Neutrophil (primary cell): ENCODE data around the gene TGM2.

Source experiments
- H3K27ac ChIP-seq: fragments of 200-600 bp; sonication (generic); 2 replicates; pipeline ENCODE4 v1.5.1; 2016; ENCODE audit warnings: mild to moderate bottlenecking, moderate library complexity
- H3K27me3 ChIP-seq: fragments of 200-600 bp; sonication (generic); 2 replicates; pipeline ENCODE4 v1.6.0; 2016; ENCODE audit warnings: mild to moderate bottlenecking
- H3K36me3 ChIP-seq: fragments of 200-600 bp; sonication (generic); 2 replicates; pipeline ENCODE4 v1.5.1; 2017
- H3K4me1 ChIP-seq, 2 experiments: fragments of 200-600 bp in 1 of 2; sonication (generic) in 1 of 2; 1 replicate in 1 of 2; 2 replicates in 1 of 2; pipeline versions ENCODE4 v1.5.1 to v1.6.1; 2013 to 2016; ENCODE audit warnings: low read depth in 1 of 2, low read length in 1 of 2, mild to moderate bottlenecking in 1 of 2, moderate library complexity in 1 of 2; ENCODE audit not compliant: control insufficient read depth in 1 of 2, insufficient read depth in 1 of 2
- H3K4me3 ChIP-seq, 2 experiments: fragments of 200-600 bp in 1 of 2; sonication (generic) in 1 of 2; 1 replicate in 1 of 2; 2 replicates in 1 of 2; pipeline ENCODE4 v1.5.1; 2013 to 2016; ENCODE audit warnings: low read depth in 1 of 2, low read length in 1 of 2, mild to moderate bottlenecking in 1 of 2, moderate library complexity in 1 of 2
- H3K9me3 ChIP-seq: fragments of 200-600 bp; sonication (generic); 2 replicates; pipeline ENCODE4 v1.5.1; 2016
- CTCF ChIP-seq: fragments of 200-600 bp; sonication (generic); IDR thresholded peaks from 2 replicates; pipeline ENCODE4 v1.5.1; 2016; ENCODE audit warnings: antibody characterized with exemption

TGM2 gene

DNA sequence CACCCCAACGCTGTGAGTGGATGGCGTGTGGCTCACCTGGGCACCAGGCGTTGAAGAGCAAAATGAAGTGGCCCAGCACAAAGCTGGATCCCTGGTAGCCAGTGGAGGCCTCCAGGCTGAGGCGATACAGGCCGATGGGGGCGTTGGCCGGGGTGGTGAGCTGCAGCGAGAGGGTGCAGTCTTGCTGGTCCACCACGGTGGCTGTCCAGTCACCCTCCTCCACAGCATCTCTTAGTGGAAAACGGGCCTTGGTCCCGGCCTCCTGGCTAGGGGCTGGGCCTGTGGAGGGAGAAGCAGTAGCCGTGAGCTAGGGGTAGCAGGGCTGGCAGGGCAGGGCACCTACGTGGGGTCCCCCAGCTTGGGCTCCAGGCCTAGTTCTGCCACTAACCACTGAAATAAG is 9.3 kb downstream of the TGM2 start:
- Histone ChIP-seq H3K36me3 (no peaks in the 10 kb centered on the region), H3K27ac (no peak overlapping the region), H3K27me3 (peaks cover 6% of the 10 kb centered on the region), H3K9me3 (no peaks in the 10 kb centered on the region), H3K4me1 (peaks cover 8 to 13% of the 10 kb centered on the region in 2 experiments), H3K4me3 (no peak overlapping the region)
- TF ChIP-seq CTCF: no peak

DNA sequence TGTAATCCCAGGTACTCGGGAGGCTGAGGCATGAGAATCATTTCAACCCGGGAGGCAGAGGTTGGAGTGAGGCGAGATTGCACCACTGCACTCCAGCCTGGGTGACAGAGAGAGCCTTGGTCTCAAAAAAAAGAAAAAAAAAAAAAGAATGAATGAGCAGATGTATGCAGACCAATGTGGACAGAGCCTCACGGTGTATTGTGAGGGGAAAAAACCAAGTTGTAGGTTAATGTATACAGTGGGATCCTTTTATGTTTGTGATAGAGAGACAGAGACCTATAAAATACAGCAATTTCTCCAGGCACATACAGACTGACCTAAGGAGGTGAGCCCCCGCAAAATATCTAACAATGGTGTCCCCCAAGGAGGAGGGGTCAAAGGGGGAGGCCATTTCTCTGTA is 11.7 kb downstream of the TGM2 start:
- Histone ChIP-seq H3K4me1 (peaks cover 8 to 13% of the 10 kb centered on the region in 2 experiments), H3K4me3 (no peak overlapping the region), H3K27ac (no peak overlapping the region), H3K27me3 (peaks cover 6% of the 10 kb centered on the region), H3K36me3 (no peaks in the 10 kb centered on the region), H3K9me3 (no peaks in the 10 kb centered on the region)
- no peak for TF ChIP-seq CTCF

DNA sequence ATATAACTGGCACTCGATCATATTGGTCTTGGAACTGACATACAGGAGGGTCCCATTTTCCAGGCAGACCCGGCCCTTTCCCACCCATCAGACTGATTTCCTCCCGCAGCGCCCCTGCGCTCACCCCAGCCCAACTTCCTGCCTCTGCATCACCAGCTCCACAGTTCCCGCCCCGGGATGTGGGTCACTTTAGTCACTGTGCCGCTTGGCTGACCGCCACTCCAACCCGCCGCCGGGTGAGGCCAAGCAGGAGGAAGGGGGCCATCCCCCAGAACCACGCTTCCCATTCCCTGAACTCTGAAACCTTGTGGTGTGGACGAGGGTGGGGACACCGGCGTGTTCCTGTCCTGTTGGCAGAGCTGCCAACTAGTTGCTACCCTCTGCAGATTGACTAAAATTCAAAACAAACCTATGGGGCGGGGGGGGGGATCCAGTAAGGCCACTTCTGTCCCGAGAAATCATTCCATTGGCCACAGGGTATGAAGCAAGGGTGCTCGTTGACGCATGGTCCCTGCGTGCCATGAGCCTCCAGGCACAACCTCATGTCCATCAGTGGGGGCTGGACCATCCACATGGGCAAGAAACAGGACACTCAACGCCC is 12.3 kb downstream of the TGM2 start:
- H3K4me3 ChIP-seq: no peak overlapping the region
- H3K27ac ChIP-seq: no peak overlapping the region
- peaks cover 8 to 13% of the 10 kb centered on the region in 2 experiments for H3K4me1 ChIP-seq

DNA sequence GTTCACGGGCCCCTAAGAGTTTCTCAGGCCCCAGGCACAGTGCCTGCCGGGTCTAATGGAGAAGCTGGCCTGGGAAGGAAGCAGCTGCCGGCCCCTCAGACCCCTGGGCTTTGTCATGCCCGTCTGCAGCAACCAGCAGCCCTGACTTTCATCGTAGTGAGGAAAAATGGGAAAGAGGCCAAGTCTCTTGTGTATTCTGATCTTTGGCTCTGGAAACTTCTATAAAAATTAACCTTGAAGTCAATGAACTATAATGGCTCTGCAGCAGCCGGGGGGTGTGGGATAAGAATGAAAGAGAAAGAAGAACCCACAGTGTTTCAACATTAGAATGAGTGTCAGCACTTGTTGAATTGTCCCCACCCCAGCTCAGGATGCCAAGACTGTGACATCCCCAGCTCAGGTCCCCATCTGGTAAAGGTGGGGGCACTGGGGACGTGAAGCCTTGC is 12.9 kb downstream of the TGM2 start:
- H3K27ac ChIP-seq: no peak overlapping the region
- H3K36me3 ChIP-seq: no peaks in the 10 kb centered on the region

More for the DNA sequence above, 12.3 kb downstream of the TGM2 start:
- H3K36me3 ChIP-seq: no peaks in the 10 kb centered on the region
- no peaks in the 10 kb centered on the region for H3K9me3 ChIP-seq
- TF ChIP-seq CTCF: no peak
- H3K27me3 ChIP-seq: peaks cover 6% of the 10 kb centered on the region

GRCh38 chr20:38151455-38151854 is 13.6 kb downstream of the TGM2 start:
- Histone ChIP-seq H3K9me3 (no peaks in the 10 kb centered on the region), H3K27me3 (peaks cover 6% of the 10 kb centered on the region), H3K4me3 (no peak overlapping the region), H3K4me1 (peaks cover 8 to 13% of the 10 kb centered on the region in 2 experiments), H3K36me3 (no peaks in the 10 kb centered on the region), H3K27ac (no peak overlapping the region)
- TF ChIP-seq CTCF: no peak

More for the DNA sequence above, 12.9 kb downstream of the TGM2 start:
- Histone ChIP-seq H3K27me3 (peaks cover 6% of the 10 kb centered on the region), H3K4me3 (no peak overlapping the region), H3K4me1 (peaks cover 8 to 13% of the 10 kb centered on the region in 2 experiments), H3K9me3 (no peaks in the 10 kb centered on the region)
- TF ChIP-seq CTCF: no peak
